Fibroblast of upper back skin (primary cell): ENCODE measurements around the gene CHST1.

ENCODE experiments used
- DNase-seq: peaks from one replicate; pipeline ENCODE4 v3.0.0-alpha.2; 2013

The CHST1 gene

DNA sequence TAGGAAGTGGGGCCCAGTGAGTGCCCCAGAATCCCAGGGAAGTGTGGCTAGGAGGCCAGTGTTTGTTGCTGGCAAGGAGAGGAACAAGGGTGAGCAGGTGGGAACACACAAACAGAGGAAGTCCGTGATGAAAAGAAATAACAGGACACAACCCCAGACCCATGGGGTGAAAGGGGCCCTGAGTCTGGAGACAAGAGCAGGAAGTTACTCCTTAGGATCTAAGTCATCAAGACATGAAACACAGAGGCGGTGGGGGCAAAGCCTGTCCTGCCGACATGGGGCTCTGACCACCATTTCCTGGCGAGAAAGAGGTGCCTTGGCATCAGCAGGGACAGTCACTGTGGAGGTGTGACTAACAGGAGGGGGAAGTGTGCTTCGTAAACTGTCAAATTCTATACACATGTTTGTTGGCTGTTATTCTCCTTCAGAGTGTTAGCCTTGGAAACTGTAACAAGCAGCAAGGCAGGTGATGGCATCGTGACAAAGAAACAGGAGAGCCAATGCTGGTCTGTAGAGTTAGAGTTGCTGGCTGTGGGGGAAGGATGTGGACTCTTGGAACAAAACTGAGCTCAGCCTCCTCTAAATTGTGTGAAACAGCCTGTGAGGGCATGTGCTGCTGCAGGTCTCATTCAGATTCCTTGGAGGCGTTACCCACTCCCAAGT lies 21.7 kb downstream of the CHST1 start:
- DNase-seq, result no peak

DNA sequence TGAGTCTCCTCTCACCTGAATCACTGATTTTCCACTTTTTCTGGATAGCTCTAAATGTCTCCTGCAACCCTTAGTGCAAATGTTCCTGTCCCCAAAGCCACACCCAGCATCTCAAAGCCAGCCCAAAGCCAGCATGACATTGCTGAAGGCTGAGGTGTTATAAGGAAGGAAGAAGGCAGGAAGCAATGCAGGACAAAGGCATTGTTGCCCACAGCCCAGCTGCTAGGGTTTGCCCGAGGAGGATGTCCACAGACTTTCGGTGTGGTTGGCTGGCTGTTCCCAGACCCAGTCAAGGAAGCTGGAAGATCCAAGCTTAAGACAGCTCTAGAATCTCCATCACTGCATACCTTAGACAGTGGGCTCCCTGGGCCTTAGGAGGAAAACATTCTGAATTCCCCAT lies 23.5 kb downstream of the CHST1 start:
- DNase-seq, result no peak

DNA sequence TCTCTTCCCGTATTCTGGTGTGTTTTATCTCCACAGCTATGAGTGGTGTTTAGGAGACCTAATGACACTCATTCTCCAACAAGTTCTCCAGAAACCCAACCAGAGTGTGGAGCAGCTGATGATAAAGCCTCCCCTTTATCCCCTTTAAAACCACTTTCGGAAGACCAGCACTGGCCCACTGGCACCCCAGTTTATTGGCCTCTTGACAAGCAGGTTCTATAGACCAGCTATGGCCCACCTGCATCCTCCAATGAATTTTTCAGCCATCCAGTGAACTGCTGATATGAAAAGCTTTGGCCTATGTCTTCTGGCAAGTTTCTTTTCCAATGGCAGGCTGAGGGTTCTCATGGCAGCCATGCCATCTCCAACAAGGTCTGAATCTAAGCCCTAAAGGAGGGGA lies 27.4 kb downstream of the CHST1 start:
- DNase-seq, result no peak

DNA sequence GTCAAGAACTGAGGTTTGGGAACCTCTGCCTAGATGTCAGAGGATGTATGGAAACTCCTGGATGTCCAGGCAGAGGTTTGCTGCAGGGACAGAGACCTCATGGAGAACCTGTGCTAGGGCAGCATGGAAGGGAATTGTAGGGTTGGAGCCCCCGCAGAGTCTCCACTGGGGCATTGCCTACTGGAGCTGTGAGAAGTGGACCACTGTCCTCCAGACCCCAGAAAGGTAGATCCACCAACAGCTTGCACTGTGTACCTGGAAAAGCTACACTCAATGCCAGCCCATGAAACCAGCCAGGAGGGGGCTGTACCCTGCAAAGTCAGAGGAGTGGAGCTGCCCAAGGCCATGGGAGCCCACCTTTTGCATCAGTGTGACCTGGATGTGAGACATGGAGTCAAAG lies 29.5 kb downstream of the CHST1 start:
- DNase-seq, result no peak

DNA sequence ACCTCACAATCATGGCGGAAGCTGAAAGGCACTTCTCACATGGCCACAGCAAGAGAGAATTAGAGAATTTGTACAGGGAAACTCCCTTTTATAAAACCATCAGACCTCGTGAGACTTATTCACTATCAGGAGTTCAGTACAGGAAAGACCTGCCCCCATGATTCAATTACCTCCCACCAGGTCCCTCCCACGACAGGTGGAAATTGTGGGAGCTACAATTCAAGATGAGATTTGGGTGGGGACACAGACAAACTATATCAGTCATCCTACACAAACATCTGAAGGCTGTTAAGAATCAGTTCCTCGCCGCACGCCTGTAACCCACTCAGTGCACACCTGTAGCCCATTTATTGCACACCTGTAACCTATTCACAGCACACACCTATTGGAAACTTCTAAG lies 39.8 kb downstream of the CHST1 start:
- no peak for DNase-seq

DNA sequence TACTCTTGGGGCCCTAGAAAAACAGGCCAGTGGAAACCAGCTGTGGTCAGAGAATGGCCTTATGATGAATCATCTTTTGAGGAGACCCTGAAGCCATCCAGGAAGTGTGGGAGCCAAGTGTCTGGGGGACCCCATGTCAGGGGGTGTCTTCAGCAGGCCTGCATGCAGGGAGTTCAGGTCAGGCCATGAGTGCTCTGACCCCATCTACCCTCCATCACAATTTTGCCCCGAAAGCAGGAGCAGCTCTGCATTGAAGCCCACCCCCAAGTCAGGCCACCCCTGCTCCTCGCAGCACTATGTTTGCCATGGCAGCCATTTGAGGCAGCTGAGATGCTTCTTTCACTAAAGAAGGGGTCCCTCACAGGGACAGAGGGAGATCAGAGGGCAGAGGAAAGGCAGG lies 41.3 kb downstream of the CHST1 start:
- no peak for DNase-seq

DNA sequence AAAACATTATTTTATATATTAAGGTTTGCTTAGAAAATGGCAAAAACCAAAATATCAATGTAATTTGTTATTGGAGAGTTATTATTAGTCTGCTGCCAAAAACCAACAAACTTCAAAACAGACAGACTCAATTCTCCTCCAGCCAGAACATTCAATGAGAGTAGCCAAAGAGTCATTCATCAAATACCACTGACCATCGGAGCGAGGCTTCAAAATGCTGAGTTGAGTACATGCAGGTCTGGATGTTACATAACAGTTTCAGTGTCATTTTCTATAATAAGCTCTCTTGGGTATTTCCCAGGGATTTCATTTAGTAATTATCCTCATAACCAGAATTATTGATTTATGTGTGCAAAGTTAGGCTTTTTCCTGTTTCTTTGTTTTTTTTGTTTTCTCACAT lies 42.6 kb downstream of the CHST1 start:
- no peak for DNase-seq

DNA sequence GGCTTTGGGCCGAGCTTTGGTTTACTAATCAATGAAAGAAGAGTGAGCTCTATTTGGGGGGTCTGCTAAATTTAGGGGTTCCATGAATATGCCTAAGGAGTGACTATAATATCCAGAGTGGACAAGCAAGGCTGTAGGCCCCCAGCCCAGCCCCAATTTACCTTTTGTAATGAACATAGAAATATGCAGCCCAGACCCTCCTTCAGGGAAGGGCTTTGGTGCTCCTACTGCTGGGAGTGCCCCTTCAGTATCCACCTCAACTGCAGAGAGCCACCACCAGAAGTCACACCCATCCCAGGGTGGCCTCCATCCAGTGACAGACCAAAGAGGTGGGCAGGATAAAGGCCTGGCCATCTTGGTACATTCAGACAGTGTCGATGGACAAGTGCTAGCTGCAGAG lies 43.1 kb downstream of the CHST1 start:
- no peak for DNase-seq

DNA sequence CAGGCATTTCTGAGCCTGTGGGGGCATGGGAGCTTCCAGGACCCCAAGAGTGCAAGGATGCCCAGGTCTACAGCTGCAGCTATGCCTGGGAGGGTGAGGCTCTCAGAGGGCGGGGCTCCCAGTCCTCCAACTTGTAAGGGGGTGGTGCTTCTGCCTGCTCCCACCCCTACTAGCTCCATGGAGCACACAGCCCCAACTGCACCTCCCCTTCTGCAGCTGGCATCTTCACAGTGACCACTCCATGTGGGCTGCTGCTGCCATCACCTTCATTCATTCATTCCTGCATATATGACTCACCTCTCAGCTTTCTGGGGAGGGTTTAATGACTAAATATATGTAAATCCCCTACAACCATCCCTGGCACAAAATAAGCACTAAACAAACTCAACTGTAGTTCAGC lies 43.8 kb downstream of the CHST1 start:
- no peak for DNase-seq

DNA sequence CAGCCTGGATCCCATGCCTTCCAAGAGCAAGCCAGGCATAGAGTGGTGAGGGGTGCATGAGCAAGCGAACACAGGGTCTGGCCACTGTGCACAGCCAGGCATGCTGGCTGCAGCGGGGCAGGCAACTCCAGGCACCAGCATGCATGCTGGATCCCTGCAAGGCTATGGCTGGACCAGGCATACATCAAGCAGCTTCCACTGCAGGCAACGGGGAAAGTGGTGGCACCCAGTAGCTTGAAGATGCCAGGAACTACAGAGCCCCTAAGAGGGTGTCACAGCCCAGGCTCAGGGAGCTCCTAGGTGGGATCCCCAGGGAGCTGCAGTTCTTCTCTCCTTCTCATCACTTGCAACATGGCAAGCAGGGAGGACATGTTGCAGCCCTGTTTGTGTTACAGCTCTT lies 45.2 kb downstream of the CHST1 start:
- no peak for DNase-seq

DNA sequence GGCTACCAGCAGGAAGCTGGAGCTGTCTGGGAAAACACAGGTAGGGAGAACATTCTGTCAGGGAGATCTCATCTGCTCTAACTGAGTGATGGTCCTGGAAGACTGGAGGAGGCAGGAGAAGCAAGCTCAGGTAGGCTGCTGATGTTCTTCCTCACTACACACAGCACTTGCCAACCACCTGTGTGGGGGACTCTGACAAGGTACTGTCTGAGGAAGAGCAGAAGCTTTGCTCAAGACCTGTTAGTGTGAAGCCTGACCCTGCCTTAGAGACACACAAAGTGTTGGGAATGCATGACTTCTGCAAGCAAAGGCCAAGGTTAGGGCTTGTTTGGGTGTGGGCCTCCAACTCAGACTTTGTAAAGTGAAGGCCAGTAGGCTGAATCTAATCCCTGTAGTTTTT lies 46.5 kb downstream of the CHST1 start:
- DNase-seq, result no peak

DNA sequence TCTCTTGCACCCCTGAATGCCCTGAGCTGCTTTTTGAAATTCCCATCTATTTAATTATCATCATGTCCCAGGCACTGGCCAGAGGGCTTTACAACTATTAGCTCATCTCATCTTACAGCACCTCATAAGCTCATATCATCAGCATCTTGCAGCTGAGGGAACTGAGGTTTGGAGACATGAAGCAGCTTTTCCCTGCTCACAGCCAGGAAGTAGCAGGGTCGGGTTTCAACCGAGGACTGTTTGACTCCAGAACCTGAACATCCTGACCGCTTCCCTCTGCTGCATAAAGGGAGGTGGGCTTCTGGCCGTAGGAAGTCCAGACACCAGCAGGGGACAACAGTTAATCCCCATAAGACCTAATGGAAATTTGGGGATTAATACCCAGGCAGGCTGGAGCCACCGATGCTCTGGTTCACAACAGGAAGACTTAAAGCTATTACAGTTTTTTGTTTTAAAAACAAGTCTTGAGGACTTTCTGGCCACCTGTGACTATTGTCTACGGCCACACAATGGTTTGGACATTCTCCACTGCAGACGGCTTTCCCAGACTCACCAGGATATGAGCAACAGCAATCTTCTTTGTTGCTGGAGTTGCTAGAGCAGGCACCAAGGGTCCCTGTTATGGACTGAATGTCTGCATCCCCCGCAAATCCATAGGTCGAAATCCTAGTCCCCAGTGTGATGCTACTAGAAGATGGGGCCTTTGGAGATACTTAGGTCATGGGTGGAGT lies 47.4 kb downstream of the CHST1 start:
- no peak for DNase-seq

DNA sequence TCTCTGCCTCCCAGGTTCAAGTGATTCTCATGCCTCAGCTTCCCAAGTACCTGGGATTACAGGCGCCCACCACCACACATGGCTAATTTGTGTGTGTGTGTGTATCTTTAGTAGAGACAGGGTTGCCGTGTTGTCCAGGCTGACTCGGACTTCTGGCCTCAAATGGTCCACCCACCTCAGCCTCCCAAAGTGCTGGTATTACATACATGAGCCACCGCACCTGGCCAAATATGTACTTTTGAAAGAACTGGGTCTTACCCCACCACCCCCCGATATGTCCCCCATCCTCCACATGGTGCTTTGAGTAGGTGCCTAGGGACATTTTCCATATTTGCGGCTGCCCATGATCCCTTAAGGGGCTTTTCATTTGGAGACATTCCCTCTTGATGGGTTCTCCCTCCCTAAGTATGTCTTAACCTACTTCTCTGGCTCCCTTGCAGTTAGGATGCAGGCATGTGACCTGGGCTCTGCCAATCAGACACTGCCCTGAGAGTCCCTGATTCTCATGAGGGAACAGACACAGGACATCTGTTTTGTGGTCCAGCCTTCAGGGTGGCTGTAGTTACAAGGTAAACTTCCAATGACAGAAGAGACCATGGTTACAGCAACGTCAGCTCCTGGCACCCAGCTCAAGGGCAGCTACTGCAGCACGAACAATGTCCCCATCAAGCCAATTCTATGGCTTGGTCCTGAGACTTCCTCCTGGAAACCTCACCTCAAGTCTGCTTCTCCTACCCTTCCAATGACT lies 48.4 kb downstream of the CHST1 start:
- no peak for DNase-seq

DNA sequence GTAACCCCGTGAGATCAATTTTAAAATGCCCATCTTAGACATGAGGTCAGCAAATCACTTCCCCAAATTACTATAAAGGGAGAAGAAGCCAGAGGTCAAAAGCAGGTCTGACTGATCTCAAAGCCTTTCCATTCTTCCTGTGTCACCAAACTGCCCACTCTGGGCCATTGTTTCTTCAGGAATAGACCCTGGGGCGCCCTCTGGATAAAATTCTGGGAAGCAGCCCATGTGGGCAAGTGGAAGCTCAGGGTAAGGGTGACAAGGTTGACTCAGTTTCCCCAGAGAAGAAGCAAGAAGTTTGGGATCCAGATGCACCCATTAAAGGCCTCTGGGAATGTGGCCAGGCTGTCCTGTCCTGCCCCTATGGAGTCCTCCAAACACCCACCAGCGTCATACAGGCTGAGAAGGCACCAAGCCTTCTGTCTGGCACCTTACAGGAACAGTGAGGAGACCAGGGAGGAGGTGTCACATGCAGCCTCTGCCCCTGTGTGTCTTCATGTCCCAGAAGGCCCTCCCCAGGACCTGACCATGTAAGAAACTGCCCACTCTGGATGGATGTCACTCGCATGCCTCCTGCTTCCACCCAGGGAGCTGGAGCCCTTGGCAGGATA lies 50.1 kb downstream of the CHST1 start:
- DNase-seq, result no peak

DNA sequence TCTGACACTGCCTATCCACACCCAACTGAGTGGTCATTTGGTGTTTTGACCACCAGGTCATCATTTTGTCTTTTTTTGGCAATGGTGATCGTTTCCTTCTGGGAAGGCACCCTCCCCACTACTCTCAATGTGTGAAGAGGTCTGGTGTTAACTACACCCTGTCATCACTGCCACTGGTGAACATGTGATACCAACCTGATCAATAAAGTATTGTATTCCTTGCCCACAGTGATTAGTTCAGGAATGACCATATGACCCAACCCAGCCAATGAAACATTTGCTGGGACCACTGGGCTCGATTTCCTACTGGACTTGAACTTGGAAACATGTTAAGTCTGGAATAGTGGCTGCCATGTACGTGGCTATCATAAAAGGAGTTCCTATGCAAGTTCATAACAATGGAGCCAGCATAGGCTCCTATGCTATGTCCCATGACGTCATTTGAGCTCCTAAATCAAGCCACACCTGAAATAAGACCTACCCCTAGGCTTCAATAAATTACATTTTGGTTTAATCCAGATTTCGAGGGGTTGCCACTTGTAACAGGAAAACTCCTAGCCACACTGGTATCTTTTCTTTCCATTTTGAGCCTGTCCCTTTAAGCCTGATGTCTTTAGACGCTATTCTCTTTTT lies 51.1 kb downstream of the CHST1 start:
- DNase-seq, result no peak

DNA sequence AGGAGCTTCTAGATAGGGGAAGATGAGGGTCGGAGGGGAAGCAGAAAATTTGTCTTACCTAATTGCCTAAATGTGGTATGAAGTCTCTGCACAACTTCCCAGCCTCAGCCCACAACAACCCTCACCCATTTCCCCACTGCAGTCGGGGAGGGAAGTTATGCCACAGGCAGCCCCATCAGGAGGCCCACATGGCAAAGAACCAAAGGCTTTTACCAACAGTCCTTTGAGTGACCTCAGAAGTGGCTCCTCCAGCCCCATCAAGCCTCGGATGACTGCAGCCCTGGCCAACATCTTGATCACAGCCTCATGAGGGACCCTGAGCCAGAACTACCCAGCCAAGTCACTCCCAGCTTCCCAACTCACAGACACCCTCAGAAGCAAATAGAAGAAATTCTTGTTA lies 54.8 kb downstream of the CHST1 start:
- DNase-seq, result no peak

DNA sequence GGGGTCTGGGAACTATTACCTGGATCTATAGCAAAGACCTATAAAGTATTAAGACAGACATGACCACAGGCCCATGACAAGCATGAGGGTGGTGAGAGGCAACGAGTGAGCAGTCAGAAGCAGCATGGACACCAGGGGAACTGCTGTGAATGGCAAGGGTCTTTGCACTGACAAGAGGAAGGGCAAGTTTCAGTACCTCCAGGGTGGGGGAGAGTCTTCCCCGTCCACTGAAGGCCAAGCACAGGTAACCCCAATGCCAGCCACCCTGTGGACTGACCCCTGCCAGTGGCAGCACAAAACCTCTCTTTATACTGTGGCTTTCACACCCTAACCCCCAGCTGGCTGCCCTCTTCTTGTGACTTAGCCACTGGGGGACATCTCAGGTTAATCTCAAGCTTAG lies 55.5 kb downstream of the CHST1 start:
- no peak for DNase-seq

DNA sequence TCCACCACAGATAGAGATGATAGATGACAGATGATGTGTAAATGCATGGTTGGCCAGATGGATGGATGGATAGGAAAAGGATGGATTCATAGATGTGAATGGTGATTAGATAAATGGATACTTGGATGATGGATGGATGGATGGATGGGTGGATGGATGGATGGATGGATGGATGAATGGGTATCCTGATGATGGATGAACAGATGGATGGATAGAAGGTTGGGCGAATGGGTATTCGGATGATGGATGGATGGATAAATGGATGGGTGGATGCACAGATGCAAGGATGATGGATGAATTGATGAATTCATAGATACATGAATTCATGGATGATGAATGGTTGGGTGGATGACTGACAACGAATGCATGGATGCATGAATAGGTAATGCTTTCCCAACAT lies 56.1 kb downstream of the CHST1 start:
- DNase-seq, result no peak

DNA sequence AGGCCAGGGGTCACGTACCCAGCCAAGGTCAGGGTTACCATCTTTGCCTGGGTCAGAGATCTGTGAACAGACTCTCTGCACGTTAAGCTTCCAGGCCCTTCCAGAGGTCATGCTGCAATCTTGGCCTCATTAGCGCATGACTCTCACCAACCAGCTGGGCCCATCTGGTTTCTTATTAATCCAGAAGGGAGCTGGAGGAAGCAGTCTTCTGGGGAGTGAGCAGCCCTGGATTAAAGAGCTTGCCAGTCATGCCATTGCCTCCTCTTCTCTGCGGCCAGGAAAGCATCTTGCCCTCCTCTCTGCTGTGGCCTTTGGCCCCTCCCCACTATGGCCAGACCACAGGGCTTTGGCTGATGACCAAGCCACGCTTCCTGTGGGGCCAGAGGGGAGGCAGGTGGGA lies 57.4 kb downstream of the CHST1 start:
- DNase-seq, result no peak

DNA sequence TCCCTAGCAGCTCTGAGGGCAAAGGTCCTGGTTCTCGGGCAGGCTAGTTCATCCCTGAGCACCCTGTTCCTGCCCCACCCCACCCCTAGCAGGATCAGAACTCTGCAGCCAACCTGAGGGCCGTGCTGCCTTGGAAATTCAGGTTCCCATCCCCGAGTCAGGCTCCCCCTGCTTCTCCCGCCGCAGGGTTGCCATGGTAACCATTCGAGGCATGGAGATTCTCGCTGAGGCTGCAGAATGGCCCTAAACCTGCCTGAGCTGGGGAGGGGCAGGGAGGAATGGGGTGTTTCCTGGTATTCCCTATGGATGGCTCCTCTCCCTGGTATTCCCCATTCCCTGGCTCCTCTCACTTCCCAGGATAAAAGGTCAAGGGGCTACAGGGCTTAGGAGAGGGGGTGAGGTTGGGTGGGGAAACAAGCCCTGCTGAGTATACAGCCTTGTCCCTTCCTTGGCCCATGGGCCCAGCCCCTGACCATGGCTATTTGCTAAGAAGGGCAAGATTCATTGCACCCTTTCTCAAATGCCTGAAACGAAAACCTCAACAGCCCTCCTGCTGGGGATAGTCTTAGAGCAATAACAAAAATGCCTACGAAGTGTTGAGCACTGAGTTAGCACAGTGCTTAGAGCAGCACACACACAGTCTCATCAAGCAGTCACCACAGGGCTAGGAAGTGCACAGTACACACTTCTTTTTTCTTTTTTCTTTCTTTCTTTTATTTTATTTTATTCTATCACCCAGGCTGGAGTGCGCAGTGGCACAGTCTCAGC lies 58.7 kb downstream of the CHST1 start:
- DNase-seq, result no peak

DNA sequence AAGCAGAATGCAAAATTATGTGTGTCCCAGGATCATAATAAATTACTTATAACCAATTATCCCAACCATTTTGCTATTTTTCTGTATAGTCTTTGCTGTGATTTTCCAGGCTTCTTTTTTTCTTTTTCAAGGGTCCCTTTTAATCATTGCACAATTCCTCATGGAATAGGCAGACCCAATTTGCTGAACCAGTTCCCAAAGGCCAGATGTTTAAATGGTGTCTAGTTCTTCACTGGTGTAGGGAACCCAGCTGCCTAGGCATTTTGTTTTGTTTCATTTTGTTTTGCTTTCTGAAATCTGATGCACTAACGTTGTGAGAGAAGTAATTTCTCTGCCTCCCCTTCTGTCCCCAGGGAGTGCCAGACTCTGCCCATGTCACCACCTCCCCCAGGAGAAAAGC lies 60.4 kb downstream of the CHST1 start:
- DNase-seq, result no peak

DNA sequence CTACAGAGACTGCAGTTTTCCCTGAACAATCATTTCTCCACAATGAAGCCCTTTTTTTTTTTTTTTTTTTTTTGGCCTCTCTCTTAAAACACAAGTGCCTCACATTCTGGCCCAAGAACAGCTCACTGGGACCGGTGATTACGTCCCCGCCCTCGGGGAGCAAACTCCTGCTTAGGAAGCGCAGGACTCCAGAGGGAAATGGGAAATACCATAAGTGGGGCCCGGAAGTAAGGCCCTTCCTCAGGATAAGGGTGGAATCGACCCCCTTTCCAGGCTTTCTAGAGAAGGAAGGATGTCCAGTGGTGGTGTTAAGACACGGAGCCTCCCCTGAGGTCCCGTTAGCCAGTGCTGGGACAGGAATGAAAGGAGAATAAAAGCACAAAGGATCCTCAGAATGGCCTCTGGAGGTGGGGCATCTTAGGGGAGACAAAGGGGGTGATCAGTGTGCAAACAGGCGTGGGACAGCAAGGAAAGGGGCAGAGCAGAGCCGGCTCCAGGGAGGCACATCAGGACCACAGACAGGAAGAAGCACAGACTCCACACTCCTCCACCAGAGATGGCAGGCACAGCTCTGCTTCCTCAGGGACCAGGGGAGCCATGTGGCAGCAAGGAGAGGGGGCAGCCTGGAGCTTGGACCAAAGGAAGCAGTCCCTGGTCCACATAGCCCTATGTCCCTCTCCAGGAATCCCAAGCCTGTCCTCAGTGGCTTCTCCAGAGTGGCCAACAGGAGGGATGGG lies 61.3 kb downstream of the CHST1 start:
- DNase-seq, result no peak
